GM12891 (cell line): ENCODE data around the gene OPN4.
A peak's percentile ranks its signal among the peaks of the same experiment; 100 is the strongest.

Experiments
- DNase-seq: peaks from one replicate; pipeline ENCODE4 v3.0.0; 2011; ENCODE audit warnings: low spot score; ENCODE audit not compliant: insufficient read length
- FAIRE-seq: peaks from 2 replicates; lab custom pipeline; 2011; peaks lifted over from hg19 to GRCh38; lab: Jason Lieb, UNC
- PAX5 ChIP-seq: IDR thresholded peaks from 2 replicates; pipeline ENCODE4 v1.6.1; 2011; ENCODE audit warnings: low read length, moderate library complexity, mild to moderate bottlenecking; ENCODE audit not compliant: insufficient read depth, severe bottlenecking
- POLR2A ChIP-seq: IDR thresholded peaks from 2 replicates; pipeline ENCODE4 v1.6.1; 2011; ENCODE audit warnings: low read depth, low read length, control low read depth
- POLR2AphosphoS5 ChIP-seq: IDR thresholded peaks from 2 replicates; pipeline ENCODE4 v1.6.1; 2011; ENCODE audit warnings: low read depth, low read length, control low read depth
- POU2F2 ChIP-seq: IDR thresholded peaks from 2 replicates; pipeline ENCODE4 v1.6.1; 2011; ENCODE audit warnings: low read depth, mild to moderate bottlenecking, control low read depth, low read length, moderate library complexity
- SPI1 ChIP-seq: IDR thresholded peaks from 2 replicates; pipeline ENCODE4 v1.6.1; 2011; ENCODE audit warnings: low read depth, low read length, control low read depth
- TAF1 ChIP-seq: IDR thresholded peaks from 2 replicates; pipeline ENCODE4 v1.6.1; 2011; ENCODE audit warnings: low read depth, low read length, control low read depth

The OPN4 gene

DNA sequence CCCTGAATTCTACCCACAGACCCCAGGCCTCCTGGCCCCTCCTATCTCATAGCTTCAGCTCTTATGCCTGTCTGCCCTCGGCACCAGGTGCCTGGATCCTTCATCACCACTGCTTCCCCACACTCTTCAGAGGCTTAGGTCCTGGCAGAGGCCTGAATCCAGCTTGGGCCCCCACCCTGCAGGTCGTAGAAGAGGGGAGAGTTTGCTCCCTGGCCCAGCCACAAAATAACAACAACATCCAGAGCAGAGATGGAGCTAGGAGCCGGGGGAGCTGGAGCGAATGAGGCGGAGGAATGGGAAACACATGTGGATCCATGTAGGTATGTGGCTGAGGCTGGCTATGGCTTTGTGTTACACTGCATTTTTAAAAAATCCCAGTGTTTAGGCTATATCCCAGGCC, 7.8 kb upstream of the OPN4 start:
- FAIRE-seq: no peak
- no peak for TF ChIP-seq POU2F2
- TF ChIP-seq SPI1: no peak
- TF ChIP-seq PAX5: no peak
- no peak for TF ChIP-seq TAF1
- TF ChIP-seq POLR2A: no peak
- no peak for TF ChIP-seq POLR2AphosphoS5
- no peak for DNase-seq

DNA sequence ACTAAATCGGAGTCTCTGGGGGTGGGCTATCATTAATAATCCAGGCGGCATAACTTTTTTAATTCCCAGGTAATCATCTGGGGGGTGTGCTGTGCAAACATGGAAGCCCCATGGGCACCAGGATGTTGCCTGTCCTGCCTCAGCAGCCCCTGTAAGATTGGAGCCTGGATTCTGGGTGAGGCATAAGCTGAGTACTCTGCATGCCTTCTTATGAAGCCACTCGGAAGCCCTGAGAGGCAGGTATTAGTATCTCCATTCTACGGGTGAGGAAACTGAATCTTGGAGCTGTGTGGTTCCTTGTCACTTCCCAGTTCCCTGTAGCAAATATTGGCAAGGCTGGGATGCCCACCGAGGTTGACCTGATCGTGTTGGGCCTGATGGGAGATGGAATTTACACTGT, 7.4 kb upstream of the OPN4 start:
- no peak for TF ChIP-seq SPI1
- no peak for TF ChIP-seq POLR2A
- no peak for TF ChIP-seq TAF1
- TF ChIP-seq POU2F2: no peak
- TF ChIP-seq PAX5: no peak
- no peak for TF ChIP-seq POLR2AphosphoS5
- no peak for DNase-seq
- FAIRE-seq: no peak

DNA sequence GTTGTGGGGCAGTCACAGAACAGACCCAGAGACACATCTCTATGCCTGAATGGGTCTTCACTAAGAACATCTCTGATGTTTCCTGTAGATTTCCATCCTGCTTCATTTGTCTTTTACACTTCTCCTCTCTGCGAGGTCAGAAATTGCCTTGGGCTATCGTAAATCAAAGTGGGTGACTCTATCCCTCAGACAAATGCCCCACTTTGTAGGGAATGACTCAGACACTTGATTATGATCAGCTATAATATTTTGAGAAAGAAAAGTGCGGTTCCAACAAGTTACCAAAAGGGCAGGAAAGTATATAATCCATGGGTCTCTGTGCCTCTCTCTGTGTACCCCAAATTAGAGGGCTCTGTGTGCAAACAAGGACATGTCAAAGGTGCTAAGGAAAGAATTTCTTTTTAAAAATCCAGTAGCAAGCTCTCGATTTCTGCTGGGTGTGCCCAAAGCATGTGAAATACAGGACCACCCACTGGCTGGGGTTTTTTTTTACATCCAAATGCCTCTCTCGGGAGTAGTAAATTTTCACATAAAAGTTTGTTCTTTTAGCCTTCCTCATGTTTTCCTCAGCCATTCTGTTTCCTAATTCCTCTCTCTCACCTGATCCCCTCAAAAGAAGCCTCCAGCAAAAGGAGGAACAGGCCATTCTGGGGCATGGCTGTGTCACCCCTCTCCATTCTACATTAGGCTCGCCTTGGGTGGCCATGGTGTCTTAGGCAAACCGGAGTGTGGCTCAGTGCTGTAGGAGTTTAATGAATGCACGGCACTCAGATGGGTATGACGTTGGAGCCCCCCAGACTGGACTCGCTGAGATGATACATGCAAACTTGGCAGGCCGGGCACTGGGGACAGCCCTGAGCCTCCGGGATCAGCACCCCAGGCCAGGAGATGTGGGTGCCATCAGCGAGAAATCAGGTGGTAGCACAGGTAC, 6.3 kb upstream of the OPN4 start:
- no peak for FAIRE-seq
- TF ChIP-seq POLR2AphosphoS5: no peak
- DNase-seq: no peak

DNA sequence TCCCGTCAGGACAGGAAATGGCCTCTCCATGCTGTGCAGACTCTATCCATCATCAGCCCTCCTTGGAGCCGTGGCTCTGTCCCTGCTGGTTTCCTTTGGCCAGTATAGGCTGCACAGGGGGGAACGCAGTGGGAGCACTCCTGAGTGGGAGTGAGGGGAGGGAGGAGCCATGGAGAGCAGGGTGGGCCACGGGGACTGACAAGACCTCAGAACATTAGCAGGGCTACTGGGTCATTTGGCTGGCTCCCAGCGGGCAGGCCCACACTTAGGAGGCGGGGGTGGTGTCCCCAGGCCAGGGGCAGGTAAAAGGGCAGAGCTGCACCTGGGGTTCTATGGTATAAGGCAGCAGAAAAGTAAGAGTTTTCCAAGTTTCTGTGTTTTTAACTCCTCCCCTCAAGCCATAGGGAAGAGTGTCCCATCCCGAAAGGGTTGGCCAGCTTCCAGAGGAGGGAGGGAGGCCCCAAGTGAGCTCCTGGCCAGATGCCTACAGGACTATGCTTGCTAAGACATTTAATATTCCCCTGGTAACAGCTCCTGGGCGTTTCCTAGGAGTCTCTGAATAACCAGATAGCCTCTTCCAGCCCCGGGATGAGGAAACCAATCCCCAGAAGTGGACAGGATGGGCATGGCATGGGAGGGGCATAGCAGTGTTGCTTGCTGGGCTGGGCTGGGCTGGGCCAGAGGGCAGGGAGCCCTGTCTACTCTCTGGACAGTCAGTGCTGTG, 5.5 kb upstream of the OPN4 start:
- no peak for TF ChIP-seq TAF1
- TF ChIP-seq POU2F2: no peak
- no peak for TF ChIP-seq POLR2A
- TF ChIP-seq PAX5: no peak
- TF ChIP-seq SPI1: no peak
- TF ChIP-seq POLR2AphosphoS5: no peak
- FAIRE-seq (no peak), DNase-seq (no peak)

DNA sequence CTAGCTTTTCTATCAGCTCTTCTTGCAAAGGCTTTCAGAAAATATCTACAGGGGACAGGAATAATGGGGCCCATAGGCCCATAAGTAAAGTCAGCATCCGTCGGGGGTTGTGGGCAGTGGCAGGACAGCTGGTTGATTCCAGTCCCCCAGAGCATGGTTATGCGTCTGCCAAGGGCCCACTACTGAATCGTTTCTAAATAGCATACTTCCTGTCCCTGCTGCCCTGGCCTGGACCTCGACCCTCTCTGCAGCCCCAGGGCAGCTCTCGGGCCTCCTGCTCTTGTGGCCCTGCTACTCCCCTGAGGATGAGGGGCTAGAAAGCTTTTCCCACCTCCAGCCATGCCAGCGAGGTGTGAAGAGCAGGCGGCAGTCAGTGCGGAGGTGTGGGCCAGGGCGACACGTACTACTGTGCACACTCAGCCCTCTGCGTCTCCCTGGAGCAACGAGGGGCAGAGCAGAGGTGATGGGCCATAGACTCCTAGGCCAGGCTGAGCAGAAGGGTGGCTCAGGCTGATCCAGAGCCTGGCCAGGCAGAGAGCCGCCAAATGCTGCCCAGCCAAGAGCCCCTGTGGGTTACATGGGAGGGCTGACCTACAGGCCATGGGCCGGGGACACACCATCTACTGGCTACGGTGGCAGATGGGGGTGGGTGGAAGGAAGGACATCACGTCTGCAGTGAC, 4.7 kb upstream of the OPN4 start:
- DNase-seq (peak; percentile 10), FAIRE-seq (no peak)
- TF ChIP-seq PAX5: no peak
- no peak for TF ChIP-seq TAF1
- no peak for TF ChIP-seq POLR2AphosphoS5
- no peak for TF ChIP-seq POU2F2
- TF ChIP-seq POLR2A: no peak
- no peak for TF ChIP-seq SPI1

DNA sequence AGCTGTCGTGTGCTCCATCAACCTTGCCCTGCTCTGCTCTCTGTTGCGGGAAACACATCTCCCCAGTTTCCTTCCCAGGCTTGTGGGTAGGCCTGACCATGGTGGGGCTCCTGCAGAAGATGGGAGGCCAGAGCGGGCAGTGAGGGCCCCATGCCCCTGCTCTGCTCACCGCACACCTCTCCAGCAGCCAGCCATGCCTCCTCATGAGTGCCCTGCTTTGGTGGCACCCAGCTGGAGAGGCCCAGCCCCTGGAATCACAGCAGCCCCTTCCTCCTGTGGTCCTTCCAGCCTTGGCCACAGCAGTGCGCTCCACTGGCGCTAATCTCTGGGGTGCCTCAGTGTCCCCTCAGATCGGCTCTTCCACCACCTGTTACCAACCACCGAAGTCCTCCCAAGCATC, 4.2 kb upstream of the OPN4 start:
- no peak for TF ChIP-seq TAF1
- no peak for TF ChIP-seq POU2F2
- no peak for TF ChIP-seq POLR2A
- TF ChIP-seq POLR2AphosphoS5: no peak
- TF ChIP-seq PAX5: no peak
- no peak for TF ChIP-seq SPI1
- FAIRE-seq (no peak), DNase-seq (no peak)

DNA sequence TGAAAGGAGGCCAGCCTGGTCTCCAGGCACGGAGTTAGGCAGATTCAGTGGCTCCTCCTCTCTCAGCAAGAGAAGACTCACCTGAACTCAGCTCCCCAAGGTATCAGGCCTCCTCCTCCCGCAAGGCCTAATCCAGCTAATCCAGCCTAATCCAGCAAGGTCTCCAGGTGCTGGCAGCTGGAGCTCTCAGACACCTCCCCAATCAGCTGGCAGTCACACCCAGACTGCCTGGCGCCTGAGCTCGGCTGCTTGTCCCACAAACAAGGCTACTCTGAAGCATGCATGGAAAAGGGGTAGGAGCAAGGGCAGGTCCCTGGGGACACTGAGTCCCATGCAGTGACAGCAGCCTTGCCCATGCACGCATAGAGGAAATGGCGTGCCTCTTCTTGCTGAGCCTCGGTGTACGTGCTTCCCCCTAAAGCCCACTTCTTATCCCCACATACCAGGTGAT, 3.3 kb upstream of the OPN4 start:
- DNase-seq: no peak
- TF ChIP-seq POU2F2 (no peak), POLR2AphosphoS5 (no peak), TAF1 (no peak), POLR2A (no peak)
- FAIRE-seq: no peak

DNA sequence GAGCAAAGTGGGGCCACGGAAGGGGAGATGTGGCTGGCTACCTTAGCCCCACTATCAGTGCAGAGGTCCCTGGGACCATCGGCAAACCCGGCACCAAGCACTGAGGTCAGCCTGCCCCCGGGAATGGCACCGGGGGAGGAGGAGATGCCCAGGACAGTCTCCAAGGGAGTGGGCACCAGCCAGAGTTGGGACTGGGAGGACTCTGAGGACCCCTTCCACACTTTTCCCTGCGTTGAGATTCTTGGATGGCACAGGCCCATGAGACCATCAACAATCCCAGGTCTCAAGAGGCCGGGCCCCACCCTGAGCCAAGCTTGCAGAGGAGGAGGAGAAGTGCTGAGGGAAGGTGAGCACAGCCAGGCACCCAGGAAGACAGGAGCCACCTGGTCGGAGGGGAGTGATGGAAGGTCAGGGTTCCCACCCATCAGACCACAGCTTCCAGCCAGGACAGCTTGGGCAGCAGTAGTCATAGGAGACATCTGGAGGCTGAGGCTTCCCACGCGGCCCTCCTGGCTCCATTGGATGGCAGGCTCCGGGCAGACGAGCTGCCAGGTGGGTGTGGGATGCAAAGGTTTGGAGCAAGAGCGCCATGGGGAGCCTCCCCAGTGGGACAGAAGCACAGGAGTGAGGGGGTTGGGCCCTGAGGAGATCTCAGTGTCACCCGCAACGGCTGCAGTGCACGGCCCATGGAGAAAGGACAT, 2.6 kb upstream of the OPN4 start:
- no peak for FAIRE-seq
- TF ChIP-seq POLR2AphosphoS5: no peak
- no peak for TF ChIP-seq POLR2A
- no peak for TF ChIP-seq SPI1
- TF ChIP-seq PAX5: no peak
- DNase-seq: peak; percentile 5
